GM23338 (cell line): ENCODE measurements around the gene MAP7D1.

Experiments used
- EZH2 ChIP-seq: fragments of 200-600 bp; sonication (generic); IDR thresholded peaks from one replicate; pipeline ENCODE4 v1.8.0; 2017; ENCODE audit warnings: antibody characterized with exemption, mild to moderate bottlenecking, low read depth; ENCODE audit not compliant: unreplicated experiment
- EZH2phosphoT487 ChIP-seq: fragments of 200-600 bp; sonication (generic); IDR thresholded peaks from one replicate; pipeline ENCODE4 v1.8.1; 2018; ENCODE audit warnings: antibody characterized with exemption; ENCODE audit not compliant: unreplicated experiment
- JUNB ChIP-seq: IDR thresholded peaks from one replicate; pipeline ENCODE4 v1.6.1; 2016; ENCODE audit warnings: antibody characterized with exemption; ENCODE audit not compliant: unreplicated experiment
- ZNF331 ChIP-seq: fragments of 250-450 bp; sonication (Bioruptor Pico); IDR thresholded peaks from 2 replicates; pipeline ENCODE4 v1.5.0; 2020; ENCODE audit warnings: low read depth, mild to moderate bottlenecking, moderate library complexity
- TF ChIP-seq, protein P1 (sequence below), 2 experiments: fragments of 200-600 bp in 1 of 2; sonication (generic) in 1 of 2; conservative IDR thresholded peaks; 2 replicates each; pipeline versions ENCODE4 v1.5.1 to v1.6.1; 2016 to 2017; ENCODE audit warnings: antibody characterized with exemption in 2 of 2, low read depth in 2 of 2, mild to moderate bottlenecking in 2 of 2, moderate library complexity in 1 of 2
- TF ChIP-seq, protein P2 (sequence below): IDR thresholded peaks from one replicate; pipeline ENCODE4 v1.6.1; 2018; ENCODE audit warnings: antibody characterized with exemption; ENCODE audit not compliant: unreplicated experiment

DNA sequence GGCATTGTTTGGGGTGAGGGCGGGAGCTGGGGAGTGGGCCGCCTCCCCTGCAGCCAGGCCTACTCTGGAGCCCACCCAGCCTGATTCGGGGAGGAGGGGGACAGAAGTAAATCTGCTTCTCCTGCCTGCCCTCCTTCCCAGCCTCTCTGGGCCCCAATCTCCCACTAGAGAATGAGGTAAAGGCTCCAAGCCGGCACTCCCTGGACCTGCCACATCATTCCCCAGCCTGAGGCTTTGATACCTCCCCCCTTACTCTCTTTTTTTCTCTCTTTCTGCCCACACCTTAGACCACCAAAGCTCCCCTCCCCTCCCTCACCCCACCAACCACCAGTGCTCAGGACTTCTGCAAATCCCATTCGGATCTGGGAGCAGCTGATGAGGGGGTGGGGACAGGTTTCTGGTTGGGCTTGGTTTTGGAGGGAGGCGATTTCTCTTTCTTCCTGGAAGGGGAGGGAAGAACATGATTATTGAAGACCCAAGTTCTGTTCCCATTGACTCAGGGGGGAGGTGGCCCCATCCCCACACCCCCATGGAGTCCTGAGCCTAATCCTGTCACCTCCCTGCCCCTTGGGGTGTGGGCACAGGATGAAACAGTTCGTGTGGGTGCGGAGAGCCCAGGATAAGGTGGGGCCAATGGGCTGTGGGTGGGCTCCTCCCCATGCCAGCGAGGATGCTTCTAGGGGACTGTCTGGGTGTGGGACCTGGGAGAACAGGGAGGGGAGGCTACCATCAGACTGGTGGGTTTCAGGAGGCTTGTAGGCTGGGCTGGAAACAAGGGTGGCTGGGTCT is 1.3 kb downstream of the MAP7D1 start:
- TF ChIP-seq, protein P1, sequence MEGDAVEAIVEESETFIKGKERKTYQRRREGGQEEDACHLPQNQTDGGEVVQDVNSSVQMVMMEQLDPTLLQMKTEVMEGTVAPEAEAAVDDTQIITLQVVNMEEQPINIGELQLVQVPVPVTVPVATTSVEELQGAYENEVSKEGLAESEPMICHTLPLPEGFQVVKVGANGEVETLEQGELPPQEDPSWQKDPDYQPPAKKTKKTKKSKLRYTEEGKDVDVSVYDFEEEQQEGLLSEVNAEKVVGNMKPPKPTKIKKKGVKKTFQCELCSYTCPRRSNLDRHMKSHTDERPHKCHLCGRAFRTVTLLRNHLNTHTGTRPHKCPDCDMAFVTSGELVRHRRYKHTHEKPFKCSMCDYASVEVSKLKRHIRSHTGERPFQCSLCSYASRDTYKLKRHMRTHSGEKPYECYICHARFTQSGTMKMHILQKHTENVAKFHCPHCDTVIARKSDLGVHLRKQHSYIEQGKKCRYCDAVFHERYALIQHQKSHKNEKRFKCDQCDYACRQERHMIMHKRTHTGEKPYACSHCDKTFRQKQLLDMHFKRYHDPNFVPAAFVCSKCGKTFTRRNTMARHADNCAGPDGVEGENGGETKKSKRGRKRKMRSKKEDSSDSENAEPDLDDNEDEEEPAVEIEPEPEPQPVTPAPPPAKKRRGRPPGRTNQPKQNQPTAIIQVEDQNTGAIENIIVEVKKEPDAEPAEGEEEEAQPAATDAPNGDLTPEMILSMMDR (conservative IDR thresholded peaks at IDR 0.05; ENCODE audit: low read depth in 2 of 2), result no peak
- no peak for TF ChIP-seq EZH2
- no peak for TF ChIP-seq EZH2phosphoT487
- TF ChIP-seq, protein P2, sequence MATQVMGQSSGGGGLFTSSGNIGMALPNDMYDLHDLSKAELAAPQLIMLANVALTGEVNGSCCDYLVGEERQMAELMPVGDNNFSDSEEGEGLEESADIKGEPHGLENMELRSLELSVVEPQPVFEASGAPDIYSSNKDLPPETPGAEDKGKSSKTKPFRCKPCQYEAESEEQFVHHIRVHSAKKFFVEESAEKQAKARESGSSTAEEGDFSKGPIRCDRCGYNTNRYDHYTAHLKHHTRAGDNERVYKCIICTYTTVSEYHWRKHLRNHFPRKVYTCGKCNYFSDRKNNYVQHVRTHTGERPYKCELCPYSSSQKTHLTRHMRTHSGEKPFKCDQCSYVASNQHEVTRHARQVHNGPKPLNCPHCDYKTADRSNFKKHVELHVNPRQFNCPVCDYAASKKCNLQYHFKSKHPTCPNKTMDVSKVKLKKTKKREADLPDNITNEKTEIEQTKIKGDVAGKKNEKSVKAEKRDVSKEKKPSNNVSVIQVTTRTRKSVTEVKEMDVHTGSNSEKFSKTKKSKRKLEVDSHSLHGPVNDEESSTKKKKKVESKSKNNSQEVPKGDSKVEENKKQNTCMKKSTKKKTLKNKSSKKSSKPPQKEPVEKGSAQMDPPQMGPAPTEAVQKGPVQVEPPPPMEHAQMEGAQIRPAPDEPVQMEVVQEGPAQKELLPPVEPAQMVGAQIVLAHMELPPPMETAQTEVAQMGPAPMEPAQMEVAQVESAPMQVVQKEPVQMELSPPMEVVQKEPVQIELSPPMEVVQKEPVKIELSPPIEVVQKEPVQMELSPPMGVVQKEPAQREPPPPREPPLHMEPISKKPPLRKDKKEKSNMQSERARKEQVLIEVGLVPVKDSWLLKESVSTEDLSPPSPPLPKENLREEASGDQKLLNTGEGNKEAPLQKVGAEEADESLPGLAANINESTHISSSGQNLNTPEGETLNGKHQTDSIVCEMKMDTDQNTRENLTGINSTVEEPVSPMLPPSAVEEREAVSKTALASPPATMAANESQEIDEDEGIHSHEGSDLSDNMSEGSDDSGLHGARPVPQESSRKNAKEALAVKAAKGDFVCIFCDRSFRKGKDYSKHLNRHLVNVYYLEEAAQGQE, result no peak
- no peak for TF ChIP-seq ZNF331
- TF ChIP-seq JUNB, result no peak
